B cell (primary cell): ENCODE data around the gene SFTPB. TPM values are rescaled to one million over a fixed set of nuclear protein-coding genes. Genes with fewer than 3 reads are reported as not detected.

Experiments
- ATAC-seq: fragments of 200-7000 bp; cut with Tn5 transposase; one replicate; pipeline ENCODE4 v1.10.0; 2021; ENCODE audit warnings: low read depth, mild to moderate bottlenecking, moderate number of reproducible peaks, moderate library complexity
- CTCF ChIA-PET: fragments of 350-600 bp; sonication (Branson Sonifier 250); formaldehyde crosslinking; loops from one replicate; lab custom pipeline; 2021; ENCODE audit warnings: antibody characterized with exemption, inconsistent platforms; lab: Charles Lee
- POLR2A ChIA-PET: fragments of 350-600 bp; sonication (Branson Sonifier 250); formaldehyde crosslinking; loops from one replicate; lab custom pipeline; 2021; ENCODE audit warnings: antibody characterized with exemption; lab: Charles Lee
- DNase-seq: peaks from one replicate; pipeline ENCODE4 v3.0.0; 2013
- H2AFZ ChIP-seq: 2 replicates; pipeline ENCODE4 v1.6.1; 2012; ENCODE audit warnings: mild to moderate bottlenecking, low read depth, low read length; ENCODE audit not compliant: insufficient read depth, poor library complexity, severe bottlenecking
- H3K27ac ChIP-seq, 2 donors: 1 replicate in 1 of 2; 2 replicates in 1 of 2; pipeline ENCODE4 v1.5.1; 2012 to 2013; ENCODE audit warnings: low read length in 2 of 2, mild to moderate bottlenecking in 2 of 2, moderate library complexity in 1 of 2
- H3K27me3 ChIP-seq, 4 experiments: fragments of 200-600 bp in 1 of 4; sonication (generic) in 1 of 4; replicated peaks in 1 of 4; 1 replicate in 2 of 4; 2 replicates in 2 of 4; pipeline versions ENCODE4 v1.6.1 to v1.7.0; 2013 to 2016; ENCODE audit warnings: low read length in 3 of 4, mild to moderate bottlenecking in 2 of 4, mixed read lengths in 1 of 4, moderate library complexity in 1 of 4; ENCODE audit not compliant: insufficient read depth in 4 of 4, control insufficient read depth in 3 of 4; ENCODE audit errors: control extremely low read depth in 1 of 4
- H3K36me3 ChIP-seq, 2 experiments: replicated peaks in 1 of 2; 1 replicate in 1 of 2; 2 replicates in 1 of 2; pipeline versions ENCODE4 v1.6.1 to v1.7.1; 2013; ENCODE audit warnings: low read length in 1 of 2; ENCODE audit not compliant: insufficient read depth in 2 of 2, control insufficient read depth in 1 of 2; ENCODE audit errors: control extremely low read depth in 1 of 2, extremely low read depth in 1 of 2
- H3K4me1 ChIP-seq, 2 donors: fragments of 200-600 bp in 1 of 2; sonication (generic) in 1 of 2; 1 replicate in 1 of 2; 2 replicates in 1 of 2; pipeline versions ENCODE4 v1.5.1 to v1.6.1; 2013 to 2017; ENCODE audit warnings: low read length in 2 of 2; ENCODE audit not compliant: control insufficient read depth in 2 of 2, insufficient read depth in 2 of 2
- H3K4me2 ChIP-seq: replicated peaks from 2 replicates; pipeline ENCODE3; 2012; ENCODE audit warnings: mild to moderate bottlenecking, low read depth, low read length; ENCODE audit not compliant: poor library complexity, severe bottlenecking
- H3K4me3 ChIP-seq, 5 experiments: fragments of 200-600 bp in 1 of 5; sonication (generic) in 1 of 5; 1 replicate in 3 of 5; 2 replicates in 2 of 5; pipeline versions ENCODE4 v1.5.1 to v1.7.0; 2011 to 2016; ENCODE audit warnings: low read length in 4 of 5, mild to moderate bottlenecking in 4 of 5, low read depth in 2 of 5, control low read depth in 1 of 5, moderate library complexity in 1 of 5; ENCODE audit not compliant: insufficient read depth in 1 of 5; ENCODE audit errors: control extremely low read depth in 1 of 5, extremely low read depth in 1 of 5
- H3K79me2 ChIP-seq: fragments of 200-600 bp; sonication (generic); one replicate; pipeline ENCODE4 v1.6.0; 2016; ENCODE audit warnings: low read length; ENCODE audit not compliant: control insufficient read depth, insufficient read depth
- H3K9ac ChIP-seq: fragments of 200-600 bp; sonication (generic); 2 replicates; pipeline ENCODE4 v1.6.1; 2017; ENCODE audit warnings: mild to moderate bottlenecking, low read length, moderate library complexity
- H3K9me3 ChIP-seq, 3 donors: one replicate each; pipeline versions ENCODE4 v1.6.1 to v1.7.1; 2013; ENCODE audit warnings: low read length in 2 of 3; ENCODE audit not compliant: control insufficient read depth in 2 of 3, insufficient read depth in 1 of 3; ENCODE audit errors: control extremely low read depth in 1 of 3
- H4K20me1 ChIP-seq: 2 replicates; pipeline ENCODE4 v1.6.0; 2012; ENCODE audit warnings: mild to moderate bottlenecking, low read length; ENCODE audit not compliant: insufficient read depth, control insufficient read depth, poor library complexity, severe bottlenecking
- H3K27ac Mint-ChIP-seq: one replicate; pipeline ENCODE4 v1.8.0; 2021; ENCODE audit warnings: mixed read lengths
- H3K27me3 Mint-ChIP-seq: one replicate; pipeline ENCODE4 v1.8.0; 2021; ENCODE audit warnings: mixed read lengths
- H3K4me1 Mint-ChIP-seq: one replicate; pipeline ENCODE4 v1.8.0; 2021; ENCODE audit warnings: mixed read lengths
- H3K4me3 Mint-ChIP-seq: one replicate; pipeline ENCODE4 v1.8.0; 2021; ENCODE audit warnings: mixed read lengths
- H3K9me3 Mint-ChIP-seq: one replicate; pipeline ENCODE4 v1.8.0; 2022; ENCODE audit warnings: mixed read lengths; ENCODE audit not compliant: insufficient read depth
- CTCF ChIP-seq: fragments of 200-600 bp; IDR thresholded peaks from one replicate; pipeline ENCODE4 v1.8.0; 2022; ENCODE audit warnings: antibody characterized with exemption, mild to moderate bottlenecking
- EZH2 ChIP-seq: IDR thresholded peaks from 2 replicates; pipeline ENCODE4 v1.6.1; 2012; ENCODE audit warnings: borderline replicate concordance, low read depth, mild to moderate bottlenecking, moderate library complexity, low read length; ENCODE audit not compliant: insufficient read depth, poor library complexity, severe bottlenecking
- WGBS: methylation state at CpG from one replicate; pipeline ENCODE4 v1.1.5; 2013; ENCODE audit warnings: missing lambda C conversion rate; ENCODE audit not compliant: insufficient coverage; 5-methylcytosine and 5-hydroxymethylcytosine counted together
- intact Hi-C: fragments of 100-400 bp; cut with micrococcal nuclease; formaldehyde crosslinking; loops from one replicate; pipeline ENCODE4 v1.10.0; 2022
- polyA plus RNA-seq: library from polyadenylated mRNA; depleted of rRNA; stranded (reverse); fragments of >200 nt; gene quantifications from 2 replicates; pipeline ENCODE4 v1.2.3, GENCODE V29; 2012
- total RNA-seq, 2 donors: library from RNA; stranded (reverse); fragments of 120-200 nt in 1 of 2; gene quantifications; 1 replicate in 1 of 2; 2 replicates in 1 of 2; pipeline versions ENCODE4 v1.2.3 to v1.2.4, GENCODE V29; 2013 to 2022

The SFTPB gene
- total and polyA plus RNA-seq, 2 donors (not counting 1 experiment from before 2014, with no cell fraction given) = not detected

GRCh38 chr2:85651097-85651496, 16.9 kb downstream of the SFTPB start:
- POLR2A ChIA-PET = no interaction called here

GRCh38 chr2:85650456-85650855, 17.5 kb downstream of the SFTPB start:
- Histone ChIP-seq H2AFZ (no peak overlapping the region), H3K79me2 (no peaks in the 10 kb centered on the region), H3K9me3 (no peaks in the 10 kb centered on the region), H4K20me1 (peaks cover 23% of the 10 kb centered on the region), H3K4me2 (no peak overlapping the region), H3K9ac (no peak overlapping the region), H3K27me3 (no peaks in the 10 kb centered on the region), H3K4me1 (peaks cover 18 to 26% of the 10 kb centered on the region in 2 donors), H3K4me3 (no peak overlapping the region), H3K36me3 (peaks cover 5 to 77% of the 10 kb centered on the region in 2 experiments), H3K27ac (no peak overlapping the region)
- H3K9me3 Mint-ChIP-seq = no peaks in the 10 kb centered on the region
- intact Hi-C loops = no loop called here
- H3K27me3 Mint-ChIP-seq = no peaks in the 10 kb centered on the region
- ATAC-seq = no peak
- ChIA-PET CTCF (interaction anchor here (0.7 kb wide), 1 partner anchor 63 kb away, joined by 3 read pairs; no protein-coding TSS in a partner anchor), POLR2A (no interaction called here)
- H3K4me1 Mint-ChIP-seq = peaks cover 22% of the 10 kb centered on the region
- DNase-seq = no peak
- WGBS = 97% methylated on average over 3 of the region's 4 CpGs
- TF ChIP-seq EZH2 = no peak
- TF ChIP-seq CTCF = no peak
- H3K4me3 Mint-ChIP-seq = no peak overlapping the region
- H3K27ac Mint-ChIP-seq = no peak overlapping the region

More at GRCh38 chr2:85651097-85651496, 16.9 kb downstream of the SFTPB start:
- Histone ChIP-seq H3K27ac (no peak overlapping the region), H4K20me1 (peaks cover 23% of the 10 kb centered on the region), H3K9me3 (no peaks in the 10 kb centered on the region), H2AFZ (no peak overlapping the region), H3K4me1 (peaks cover 18 to 26% of the 10 kb centered on the region in 2 donors), H3K4me3 (no peak overlapping the region), H3K27me3 (no peaks in the 10 kb centered on the region), H3K4me2 (no peak overlapping the region), H3K36me3 (peaks cover 7 to 74% of the 10 kb centered on the region in 2 experiments), H3K79me2 (no peaks in the 10 kb centered on the region), H3K9ac (no peak overlapping the region)
- no peak for ATAC-seq
- intact Hi-C loops = no loop called here
- H3K27me3 Mint-ChIP-seq = no peaks in the 10 kb centered on the region
- CTCF ChIA-PET = no interaction called here
- TF ChIP-seq EZH2 (no peak), CTCF (no peak)
- no peak overlapping the region for H3K27ac Mint-ChIP-seq
- H3K4me1 Mint-ChIP-seq = peaks cover 22% of the 10 kb centered on the region
- no peak overlapping the region for H3K4me3 Mint-ChIP-seq
- no peak for DNase-seq
- 92% methylated on average over 1 of the region's 3 CpGs for WGBS
- no peaks in the 10 kb centered on the region for H3K9me3 Mint-ChIP-seq
